ENCODE data around the gene PIP4K2A. TPM values are rescaled to one million over a fixed set of nuclear protein-coding genes. Genes with fewer than 3 reads are reported as not detected.

Gene PIP4K2A
- total RNA-seq (2016; rRNA removed; fragmentation: Illumina TruSeq; extraction: Trizol) (22.6 and 25.7 TPM in 2 replicates), polyA plus RNA-seq (2011; rRNA removed) (7.1 and 9.1 TPM in 2 replicates), polyA minus RNA-seq (2011; rRNA and poly(A)+ RNA removed; ENCODE audit: low replicate concordance) (6.7 and 9.6 TPM in 2 replicates), Bru-seq, nascent RNA (percentile 72 among the genes with signal in this experiment), BruChase-seq, experiment 1, labeled RNA remaining after a 6-hour chase (percentile 64 among the genes with signal in this experiment), BruChase-seq, experiment 2, labeled RNA remaining after a 2-hour chase (percentile 64 among the genes with signal in this experiment)
- 6.1 and 10.2 TPM in 2 replicates for total RNA-seq (2016; cell fraction: cytosol; rRNA removed; fragmentation: Illumina TruSeq; extraction: Trizol; ENCODE audit: low read depth)
- 20.3 and 22.2 TPM in 2 replicates for total RNA-seq (2016; cell fraction: insoluble cytoplasmic fraction; rRNA removed; fragmentation: Illumina TruSeq; extraction: Trizol)
- total RNA-seq (2016; cell fraction: membrane; rRNA removed; fragmentation: Illumina TruSeq; extraction: Trizol): 24.0 and 27.4 TPM in 2 replicates
- total RNA-seq (2016; cell fraction: nucleus; rRNA removed; fragmentation: Illumina TruSeq; extraction: Trizol): 11.6 and 11.8 TPM in 2 replicates
- 5.3 and 6.6 TPM in 2 replicates for polyA plus RNA-seq (2011; cell fraction: cytosol; rRNA removed)
- 2.9 and 4.2 TPM in 2 replicates for polyA plus RNA-seq (2011; cell fraction: nucleus; rRNA removed)
- 5.0 and 6.5 TPM in 2 replicates for polyA plus RNA-seq (2012)
- 5.4 and 7.9 TPM in 2 replicates for polyA plus RNA-seq (2016; cell fraction: cytosol; fragmentation: Illumina TruSeq; extraction: Trizol; ENCODE audit: low read depth)
- polyA plus RNA-seq (2016; cell fraction: insoluble cytoplasmic fraction; fragmentation: Illumina TruSeq; extraction: Trizol; ENCODE audit: low read depth): 25.0 and 34.3 TPM in 2 replicates
- 18.1 and 20.5 TPM in 2 replicates for polyA plus RNA-seq (2016; cell fraction: membrane; fragmentation: Illumina TruSeq; extraction: Trizol; ENCODE audit: low read depth)
- 13.7 and 14.2 TPM in 2 replicates for polyA plus RNA-seq (2016; cell fraction: nucleus; fragmentation: Illumina TruSeq; extraction: Trizol; ENCODE audit: insufficient read depth, low read depth)
- polyA minus RNA-seq (2011; cell fraction: cytosol; rRNA and poly(A)+ RNA removed): 11.4 and 13.8 TPM in 2 replicates
- 19.6 and 21.5 TPM in 2 replicates for polyA minus RNA-seq (2011; cell fraction: nucleus; rRNA and poly(A)+ RNA removed)
- long read RNA-seq, experiment 1, partial matches to known transcripts: 0 of 42 reads
- long read RNA-seq, experiment 1, other reads (novel, unspliced or antisense): 42 of 42 reads
- long read RNA-seq, experiment 2, partial matches to known transcripts: 0 of 34 reads
- long read RNA-seq, experiment 2, other reads (novel, unspliced or antisense): 33 of 34 reads

DNA sequence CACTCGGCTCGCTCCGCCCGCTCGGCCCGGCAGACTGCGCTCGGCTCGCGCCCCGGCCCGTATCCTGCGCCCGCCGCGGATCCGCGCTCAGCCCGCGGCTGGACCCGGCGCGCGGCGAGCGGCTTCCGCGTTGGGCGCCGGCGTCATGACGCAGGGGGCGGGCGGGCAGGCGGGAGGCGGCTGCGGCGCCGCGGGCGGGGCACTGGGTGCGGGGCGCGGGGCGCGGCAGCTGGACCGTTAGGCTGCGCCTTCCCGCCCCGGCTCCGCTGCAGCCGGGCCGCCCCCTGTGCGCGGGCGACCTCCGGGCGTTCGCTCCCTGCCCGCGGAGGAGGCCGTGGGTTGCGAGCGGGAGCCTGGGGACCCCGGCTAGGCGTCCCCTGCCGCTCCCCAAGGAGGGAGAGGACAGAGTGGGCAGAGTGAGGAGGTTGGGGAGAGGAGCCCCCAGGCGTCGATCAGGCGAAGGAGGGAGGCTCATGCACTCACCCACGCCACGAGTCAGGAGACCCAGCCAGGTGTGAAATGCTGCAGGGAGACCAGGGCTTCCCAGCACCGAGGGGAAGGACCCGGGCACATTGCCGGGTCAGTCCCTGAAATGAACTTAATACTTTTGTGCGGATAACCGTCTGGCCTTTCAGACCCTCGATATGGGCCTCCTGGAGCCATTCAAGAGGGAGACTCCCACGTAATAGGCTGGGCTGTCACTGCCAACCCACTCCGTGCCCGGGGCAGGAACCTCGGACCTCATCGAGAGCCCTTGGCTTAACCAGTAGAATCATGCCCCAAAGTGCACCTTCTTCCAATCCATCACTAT, at the start of gene PIP4K2A:
TSS of gene PIP4K2A (minus strand) at position 100 of the 811 bp plus-strand sequence. CDS start 252 bp downstream, outside the sequence.
- Histone ChIP-seq H3K27ac (ENCODE audit: extremely low read length, insufficient read depth, low read length) (peak within 1 kb of the TSS; percentile 54), H3K36me3 (replicated peaks in 1 of 2; ENCODE audit: control insufficient read depth in 1 of 2, insufficient read depth in 2 of 2, low read length in 2 of 2) (no peaks in the 10 kb centered on the region), H4K20me1 (ENCODE audit: insufficient read depth, low read length) (no peaks in the 10 kb centered on the region; the same call in 1 of the 2 replicates), H3K4me2 (ENCODE audit: low read depth, low read length) (peak within 1 kb of the TSS; percentile 94), H3K4me1 (ENCODE audit: insufficient read depth, low read length) (peaks cover 41% of the 10 kb centered on the region), H2AFZ (ENCODE audit: low read length) (no peak within 1 kb of the TSS), H3K79me2 (ENCODE audit: insufficient read depth, low read length) (peaks cover 37% of the 10 kb centered on the region), H3K27me3 (ENCODE audit: control insufficient read depth in 1 of 2, insufficient read depth in 2 of 2, low read length in 2 of 2) (peaks cover 1 to 3% of the 10 kb centered on the region in 2 experiments; a peak in 3 of 5 replicates), H3K9ac (ENCODE audit: insufficient read depth, low read depth, low read length) (peak within 1 kb of the TSS; percentile 77), H3K4me3 (replicated peaks in 1 of 3; ENCODE audit: insufficient read depth in 1 of 3, low read depth in 2 of 3, low read length in 3 of 3) (peak within 1 kb of the TSS; percentile 85 to 98 (median 87)), H3K9me3 (ENCODE audit: low read length) (no peaks in the 10 kb centered on the region)
- in situ Hi-C loops (cut with HindIII; ENCODE audit: extremely low pct_ligation_motif_present, low pct_unique_long_range_greater_than_20kb): loop anchor here (10.0 to 25.0 kb wide), 2 partner anchors 110 to 402 kb away; partner anchors contain the start of genes BMI1 and COMMD3
- POLR2A ChIA-PET: no interaction called here
- ATAC-seq (peak; percentile 86), DNase-seq (ENCODE audit: low spot score) (peak; percentile 25), FAIRE-seq (no peak)
- BruUV-seq (replicated peaks): no TSS peak
- intact Hi-C loops (cut with micrococcal nuclease; ENCODE audit: unreplicated experiment): loop anchor here (10.0 kb wide), 1 partner anchor 50 kb away; no protein-coding TSS in a partner anchor
- CTCF ChIA-PET (ENCODE audit: low intra/inter-chr PET ratio, low total read pairs): no interaction called here
- WGBS (ENCODE audit: low lambda C conversion rate): 46% methylated on average over 7 of the region's 83 CpGs
- TF ChIP-seq ZSCAN12 (CRISPR knock-in tag; IDR thresholded peaks at IDR 0.05) (no peak), NCOA1 (CRISPR knock-in tag; IDR thresholded peaks at IDR 0.05) (no peak), RBFOX2 (IDR thresholded peaks at IDR 0.05; ENCODE audit: low read depth, low read length) (peak; percentile 30; the same call in 1 of the 2 replicates), CBX5 (CRISPR knock-in tag; IDR thresholded peaks at IDR 0.05; ENCODE audit: borderline replicate concordance) (no peak), CHCHD3 (CRISPR knock-in tag; IDR thresholded peaks at IDR 0.05) (no peak), NFKB2 (CRISPR knock-in tag; IDR thresholded peaks at IDR 0.05; ENCODE audit: borderline replicate concordance) (peak; percentile 81), ZBTB20 (CRISPR knock-in tag; IDR thresholded peaks at IDR 0.05; ENCODE audit: borderline replicate concordance, low read depth) (no peak), ZNF75D (CRISPR knock-in tag; IDR thresholded peaks at IDR 0.05; ENCODE audit: borderline replicate concordance) (no peak), ZNF850 (CRISPR knock-in tag; conservative IDR thresholded peaks at IDR 0.05) (no peak), CAMTA2 (CRISPR knock-in tag; IDR thresholded peaks at IDR 0.05; ENCODE audit: borderline replicate concordance) (no peak), STAT5B (CRISPR knock-in tag; IDR thresholded peaks at IDR 0.05) (no peak)
- TF ChIP-seq, protein P1, sequence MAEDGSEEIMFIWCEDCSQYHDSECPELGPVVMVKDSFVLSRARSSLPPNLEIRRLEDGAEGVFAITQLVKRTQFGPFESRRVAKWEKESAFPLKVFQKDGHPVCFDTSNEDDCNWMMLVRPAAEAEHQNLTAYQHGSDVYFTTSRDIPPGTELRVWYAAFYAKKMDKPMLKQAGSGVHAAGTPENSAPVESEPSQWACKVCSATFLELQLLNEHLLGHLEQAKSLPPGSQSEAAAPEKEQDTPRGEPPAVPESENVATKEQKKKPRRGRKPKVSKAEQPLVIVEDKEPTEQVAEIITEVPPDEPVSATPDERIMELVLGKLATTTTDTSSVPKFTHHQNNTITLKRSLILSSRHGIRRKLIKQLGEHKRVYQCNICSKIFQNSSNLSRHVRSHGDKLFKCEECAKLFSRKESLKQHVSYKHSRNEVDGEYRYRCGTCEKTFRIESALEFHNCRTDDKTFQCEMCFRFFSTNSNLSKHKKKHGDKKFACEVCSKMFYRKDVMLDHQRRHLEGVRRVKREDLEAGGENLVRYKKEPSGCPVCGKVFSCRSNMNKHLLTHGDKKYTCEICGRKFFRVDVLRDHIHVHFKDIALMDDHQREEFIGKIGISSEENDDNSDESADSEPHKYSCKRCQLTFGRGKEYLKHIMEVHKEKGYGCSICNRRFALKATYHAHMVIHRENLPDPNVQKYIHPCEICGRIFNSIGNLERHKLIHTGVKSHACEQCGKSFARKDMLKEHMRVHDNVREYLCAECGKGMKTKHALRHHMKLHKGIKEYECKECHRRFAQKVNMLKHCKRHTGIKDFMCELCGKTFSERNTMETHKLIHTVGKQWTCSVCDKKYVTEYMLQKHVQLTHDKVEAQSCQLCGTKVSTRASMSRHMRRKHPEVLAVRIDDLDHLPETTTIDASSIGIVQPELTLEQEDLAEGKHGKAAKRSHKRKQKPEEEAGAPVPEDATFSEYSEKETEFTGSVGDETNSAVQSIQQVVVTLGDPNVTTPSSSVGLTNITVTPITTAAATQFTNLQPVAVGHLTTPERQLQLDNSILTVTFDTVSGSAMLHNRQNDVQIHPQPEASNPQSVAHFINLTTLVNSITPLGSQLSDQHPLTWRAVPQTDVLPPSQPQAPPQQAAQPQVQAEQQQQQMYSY (CRISPR knock-in tag; IDR thresholded peaks at IDR 0.05): no peak
- TF ChIP-seq, protein P2, sequence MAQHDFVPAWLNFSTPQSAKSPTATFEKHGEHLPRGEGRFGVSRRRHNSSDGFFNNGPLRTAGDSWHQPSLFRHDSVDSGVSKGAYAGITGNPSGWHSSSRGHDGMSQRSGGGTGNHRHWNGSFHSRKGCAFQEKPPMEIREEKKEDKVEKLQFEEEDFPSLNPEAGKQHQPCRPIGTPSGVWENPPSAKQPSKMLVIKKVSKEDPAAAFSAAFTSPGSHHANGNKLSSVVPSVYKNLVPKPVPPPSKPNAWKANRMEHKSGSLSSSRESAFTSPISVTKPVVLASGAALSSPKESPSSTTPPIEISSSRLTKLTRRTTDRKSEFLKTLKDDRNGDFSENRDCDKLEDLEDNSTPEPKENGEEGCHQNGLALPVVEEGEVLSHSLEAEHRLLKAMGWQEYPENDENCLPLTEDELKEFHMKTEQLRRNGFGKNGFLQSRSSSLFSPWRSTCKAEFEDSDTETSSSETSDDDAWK (CRISPR knock-in tag; IDR thresholded peaks at IDR 0.05): no peak
